GM12891 (cell line): ENCODE data around the gene CBLB.

ENCODE experiments used
- DNase-seq: peaks from one replicate; pipeline ENCODE4 v3.0.0; 2011; ENCODE audit warnings: low spot score; ENCODE audit not compliant: insufficient read length
- FAIRE-seq: peaks from 2 replicates; lab custom pipeline; 2011; peaks lifted over from hg19 to GRCh38; lab: Jason Lieb, UNC
- PAX5 ChIP-seq: IDR thresholded peaks from 2 replicates; pipeline ENCODE4 v1.6.1; 2011; ENCODE audit warnings: low read length, moderate library complexity, mild to moderate bottlenecking; ENCODE audit not compliant: insufficient read depth, severe bottlenecking
- POLR2A ChIP-seq: IDR thresholded peaks from 2 replicates; pipeline ENCODE4 v1.6.1; 2011; ENCODE audit warnings: low read depth, low read length, control low read depth
- POLR2AphosphoS5 ChIP-seq: IDR thresholded peaks from 2 replicates; pipeline ENCODE4 v1.6.1; 2011; ENCODE audit warnings: low read depth, low read length, control low read depth
- POU2F2 ChIP-seq: IDR thresholded peaks from 2 replicates; pipeline ENCODE4 v1.6.1; 2011; ENCODE audit warnings: low read depth, mild to moderate bottlenecking, control low read depth, low read length, moderate library complexity
- SPI1 ChIP-seq: IDR thresholded peaks from 2 replicates; pipeline ENCODE4 v1.6.1; 2011; ENCODE audit warnings: low read depth, low read length, control low read depth
- TAF1 ChIP-seq: IDR thresholded peaks from 2 replicates; pipeline ENCODE4 v1.6.1; 2011; ENCODE audit warnings: low read depth, low read length, control low read depth

The CBLB gene

GRCh38 chr3:105798381-105798934 lies 70.4 kb downstream of the CBLB start:
- TF ChIP-seq POLR2A (peak; percentile 57), POU2F2 (peak; percentile 86), SPI1 (no peak)
- FAIRE-seq (peak; percentile 78), DNase-seq (no peak)

- FAIRE-seq (no peak), DNase-seq (no peak)
- TF ChIP-seq SPI1 (no peak), POU2F2 (no peak), TAF1 (no peak), POLR2A (no peak), PAX5 (no peak), POLR2AphosphoS5 (no peak)
Observed at GRCh38 chr3:105793040-105793439, 75.8 kb downstream of the CBLB start.

DNA sequence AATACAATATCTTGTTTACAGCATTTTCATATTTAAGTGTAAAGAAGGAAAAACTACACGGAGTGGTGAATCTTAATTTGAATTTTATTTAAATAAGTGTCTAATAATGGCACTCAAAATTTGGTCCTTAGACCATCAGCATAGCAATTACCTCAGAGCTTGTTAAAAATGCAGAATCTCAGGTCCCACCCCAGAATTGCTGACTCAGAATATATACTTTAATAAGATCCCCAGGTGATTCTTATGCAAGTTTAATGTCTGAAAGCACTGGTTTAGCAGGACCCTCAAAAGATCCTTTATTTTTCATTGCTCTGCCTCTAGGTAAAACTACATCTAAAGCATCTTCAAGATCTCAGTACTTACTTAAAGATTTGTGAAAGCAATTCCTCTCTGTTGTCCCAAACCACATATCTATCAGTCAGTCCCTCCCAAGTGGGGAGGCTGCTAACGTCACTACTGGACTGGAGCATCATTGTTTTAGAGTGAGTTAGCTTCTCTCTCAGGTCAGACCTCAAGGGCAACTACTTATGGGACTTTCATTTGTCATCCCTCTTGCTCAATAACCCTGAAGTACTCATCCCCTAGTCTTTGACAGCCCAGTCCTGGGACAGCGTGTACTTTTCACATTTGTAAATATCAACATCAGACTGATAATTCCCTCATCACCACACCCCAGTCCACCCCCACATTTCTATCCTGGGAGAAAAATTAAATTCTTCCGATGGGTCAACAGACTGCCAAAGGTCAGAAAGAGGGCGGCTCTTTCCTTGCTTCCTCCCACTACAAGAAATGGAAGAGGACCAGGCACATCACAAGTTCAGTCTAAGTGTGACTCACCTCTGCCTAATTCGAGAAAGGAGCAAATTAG lies 76.7 kb downstream of the CBLB start:
- TF ChIP-seq PAX5 (no peak), SPI1 (no peak), TAF1 (no peak), POU2F2 (no peak), POLR2AphosphoS5 (no peak)
- FAIRE-seq (no peak), DNase-seq (no peak)

GRCh38 chr3:105791131-105791530 lies 77.7 kb downstream of the CBLB start:
- DNase-seq (no peak), FAIRE-seq (no peak)
- TF ChIP-seq POU2F2 = no peak

DNA sequence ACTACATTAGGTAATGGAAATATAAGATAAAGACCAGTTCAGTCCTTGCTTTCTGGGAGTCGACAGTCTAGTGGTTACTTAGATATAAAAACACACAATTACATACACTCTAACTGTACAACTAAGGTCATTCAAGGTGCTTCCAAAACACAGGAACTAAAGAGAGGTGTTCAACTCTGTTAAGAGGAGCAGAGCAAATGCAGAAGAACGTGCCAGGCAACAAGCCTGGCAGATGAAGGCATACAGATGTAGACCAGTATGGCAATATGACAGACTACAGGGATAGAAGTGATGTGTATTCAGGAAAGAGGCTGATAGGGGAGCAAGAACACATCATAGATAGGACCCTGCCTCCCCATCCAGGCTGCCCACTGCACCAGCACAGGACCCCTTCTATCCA lies 78.3 kb downstream of the CBLB start:
- DNase-seq (no peak), FAIRE-seq (peak; percentile 50)
- TF ChIP-seq POLR2AphosphoS5 = no peak
- no peak for TF ChIP-seq POU2F2
- no peak for TF ChIP-seq PAX5
- TF ChIP-seq SPI1 = no peak

- no peak for TF ChIP-seq POLR2AphosphoS5
- TF ChIP-seq TAF1 = no peak
- no peak for TF ChIP-seq POLR2A
- TF ChIP-seq SPI1 = no peak
- no peak for TF ChIP-seq POU2F2
- TF ChIP-seq PAX5 = no peak
- no peak for DNase-seq
- no peak for FAIRE-seq
Observed at GRCh38 chr3:105788593-105788992, 80.2 kb downstream of the CBLB start.

GRCh38 chr3:105787453-105787852 lies 81.4 kb downstream of the CBLB start:
- TF ChIP-seq POLR2AphosphoS5 (no peak), POU2F2 (no peak), POLR2A (no peak), SPI1 (no peak)
- FAIRE-seq (no peak), DNase-seq (no peak)

DNA sequence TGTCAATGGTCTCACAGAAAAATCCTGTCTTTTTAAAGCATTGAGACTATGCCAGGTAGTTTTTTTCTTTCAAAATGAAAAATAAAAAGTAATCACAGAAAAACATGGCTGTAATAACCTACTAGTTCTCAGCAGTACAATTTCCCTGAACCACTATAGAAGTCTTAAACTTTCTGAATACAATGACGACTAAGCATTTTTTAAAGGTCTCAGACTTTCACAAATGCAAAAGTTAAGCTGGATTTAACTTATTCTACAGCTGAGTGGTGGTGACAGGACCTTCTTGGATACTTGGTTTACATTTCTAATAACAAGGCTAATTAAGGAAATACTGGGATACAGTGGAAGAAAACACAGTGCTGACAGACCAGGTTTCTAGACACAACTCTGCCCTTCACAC lies 81.8 kb downstream of the CBLB start:
- FAIRE-seq = no peak
- no peak for DNase-seq
- TF ChIP-seq SPI1 = no peak
- no peak for TF ChIP-seq POLR2A
- TF ChIP-seq POU2F2 = no peak
- no peak for TF ChIP-seq POLR2AphosphoS5
- no peak for TF ChIP-seq PAX5
- TF ChIP-seq TAF1 = no peak

DNA sequence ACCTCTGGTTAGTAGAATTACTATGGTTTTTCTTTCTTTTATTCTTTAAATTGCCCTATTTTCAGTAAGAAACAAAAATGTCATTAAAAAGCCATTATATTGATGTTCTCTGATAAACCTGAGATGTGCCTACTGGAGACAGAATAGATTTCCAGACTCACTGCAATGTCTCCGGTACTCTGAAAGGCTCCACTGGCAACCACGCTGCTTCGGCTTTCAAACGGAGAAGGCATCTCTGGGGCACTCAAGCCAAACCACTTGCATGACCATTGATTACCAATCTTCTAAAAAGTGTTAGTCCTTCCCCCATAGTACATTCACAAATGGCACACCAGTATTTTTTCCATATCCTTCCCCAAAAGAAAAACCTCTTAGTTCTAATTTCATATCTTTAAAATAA lies 82.6 kb downstream of the CBLB start:
- DNase-seq (no peak), FAIRE-seq (no peak)
- TF ChIP-seq POLR2AphosphoS5 (no peak), TAF1 (no peak), POLR2A (no peak), POU2F2 (no peak), SPI1 (no peak), PAX5 (no peak)

GRCh38 chr3:105785803-105786202 lies 83.0 kb downstream of the CBLB start:
- TF ChIP-seq SPI1 (no peak), POLR2A (no peak)
- DNase-seq (no peak), FAIRE-seq (no peak)

- FAIRE-seq (no peak), DNase-seq (no peak)
- no peak for TF ChIP-seq POLR2A
- TF ChIP-seq TAF1 = no peak
- TF ChIP-seq POLR2AphosphoS5 = no peak
- no peak for TF ChIP-seq PAX5
- no peak for TF ChIP-seq SPI1
- no peak for TF ChIP-seq POU2F2
Observed at GRCh38 chr3:105783631-105784030, 85.2 kb downstream of the CBLB start.
